Stimulated activated CD8-positive, alpha-beta memory T cell treated with anti-CD3 and anti-CD28 coated beads, Interleukin-15, amount 100 ng/mL, for 48 hours (primary cell): ENCODE data around the gene TMEM109.

ENCODE experiments used
- DNase-seq, 2 donors: peaks; one replicate each; pipeline ENCODE4 v3.0.0-alpha.2; 2020; ENCODE audit warnings: low read depth in 2 of 2

TMEM109 gene

GRCh38 chr11:60968223-60968622 lies 54.3 kb downstream of the TMEM109 start:
- DNase-seq, result no peak

- peak; percentile 67 to 69 for DNase-seq
Observed at GRCh38 chr11:60970369-60970774, 56.4 kb downstream of the TMEM109 start.

GRCh38 chr11:60970890-60971289 lies 56.9 kb downstream of the TMEM109 start:
- no peak for DNase-seq

- peak in 1 of 2 donors; percentile 56 for DNase-seq
Observed at GRCh38 chr11:60971520-60971919, 57.6 kb downstream of the TMEM109 start, which contains the start of gene CD6. Gene CD6, plus strand, starts transcription at chr11:60971680. Its CDS starts 186 bp downstream, at chr11:60971866.

- no peak for DNase-seq
Observed at GRCh38 chr11:60972182-60973030, 58.4 kb downstream of the TMEM109 start.
